Stimulated activated CD8-positive, alpha-beta memory T cell treated with anti-CD3 and anti-CD28 coated beads, Interleukin-7, amount 100 ng/mL, for 1 hour (primary cell): Measurements from ENCODE around the gene GAPDH.
"Not testable (repeated sequence)": the region's sequence is repeated elsewhere in the genome, so short reads cannot be mapped to it uniquely, and the experiment has no call there.

Experiments
- DNase-seq, 2 donors: peaks; one replicate each; pipeline ENCODE4 v3.0.0-alpha.2; 2020; ENCODE audit warnings: low read depth in 2 of 2

Gene GAPDH

GRCh38 chr12:6563448-6564050, 29.2 kb downstream of the GAPDH start:
- peak; percentile 27 to 61 for DNase-seq

- no peak for DNase-seq
Measured at GRCh38 chr12:6567112-6567670, 32.9 kb downstream of the GAPDH start.

GRCh38 chr12:6569312-6569711, 35.0 kb downstream of the GAPDH start:
- DNase-seq = no peak

- DNase-seq = no peak
Measured at GRCh38 chr12:6569786-6570185, 35.5 kb downstream of the GAPDH start.

- no peak for DNase-seq
Measured at GRCh38 chr12:6570264-6570887, 36.1 kb downstream of the GAPDH start.

GRCh38 chr12:6573001-6573400, 38.7 kb downstream of the GAPDH start:
- no peak for DNase-seq

GRCh38 chr12:6574576-6575295, 40.4 kb downstream of the GAPDH start:
- no peak for DNase-seq

GRCh38 chr12:6575648-6576047, 41.3 kb downstream of the GAPDH start:
- DNase-seq = no peak

GRCh38 chr12:6582196-6582595, 47.9 kb downstream of the GAPDH start:
- DNase-seq = no peak

- DNase-seq = no peak
Measured at GRCh38 chr12:6582959-6583358, 48.6 kb downstream of the GAPDH start.

GRCh38 chr12:6584293-6584692, 50.0 kb downstream of the GAPDH start:
- DNase-seq = no peak

- DNase-seq = not testable (repeated sequence)
Measured at GRCh38 chr12:6586569-6586968, 52.3 kb downstream of the GAPDH start.
